ENCODE data around the gene DIDO1.
"Not testable (repeated sequence)": the region's sequence is repeated elsewhere in the genome, so short reads cannot be mapped to it uniquely, and the experiment has no call there.

DIDO1 gene

DNA sequence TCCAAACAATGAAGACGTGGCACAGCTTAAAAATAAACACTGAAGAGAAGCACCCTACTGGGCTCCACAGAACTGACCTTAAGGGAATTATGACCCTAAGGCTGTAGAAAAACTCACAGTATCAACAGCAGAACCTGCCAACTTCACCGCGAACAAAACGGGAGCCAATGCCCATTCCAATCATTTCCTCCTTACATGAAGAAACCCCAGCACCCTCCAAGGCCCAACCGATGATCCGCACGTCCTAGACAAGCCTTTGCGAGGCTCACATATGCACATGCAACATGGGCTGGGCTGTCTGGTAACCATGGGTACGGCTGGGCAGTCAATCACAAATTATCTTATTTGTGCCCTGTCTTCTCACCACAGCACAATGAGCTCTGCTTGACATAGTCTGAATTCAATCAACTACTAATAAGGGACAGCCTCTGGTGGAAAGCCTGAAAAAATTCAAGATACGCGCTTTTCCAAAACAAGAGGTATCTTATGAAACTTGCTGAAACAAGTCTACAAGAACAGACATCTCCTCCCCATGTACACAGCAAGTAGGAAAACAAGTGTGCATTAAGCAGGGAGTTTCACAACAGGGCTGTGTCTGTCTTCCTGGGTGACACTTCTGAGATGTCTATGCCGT is 1.7 kb downstream of the DIDO1 start:
- peak overlapping the region; percentile 95 for H3K4me3 ChIP-seq (ENCODE audit: low read length)
- no peaks in the 10 kb centered on the region for H3K36me3 ChIP-seq (ENCODE audit: insufficient read depth, low read length)
- H2AFZ ChIP-seq (ENCODE audit: low read depth, low read length) = no peak overlapping the region
- H3K9me3 ChIP-seq (ENCODE audit: low read length) = no peaks in the 10 kb centered on the region
- peaks cover 39% of the 10 kb centered on the region for H3K4me1 ChIP-seq (ENCODE audit: insufficient read depth, low read length)
- H3K27me3 ChIP-seq (ENCODE audit: insufficient read depth, low read length) = no peaks in the 10 kb centered on the region

DNA sequence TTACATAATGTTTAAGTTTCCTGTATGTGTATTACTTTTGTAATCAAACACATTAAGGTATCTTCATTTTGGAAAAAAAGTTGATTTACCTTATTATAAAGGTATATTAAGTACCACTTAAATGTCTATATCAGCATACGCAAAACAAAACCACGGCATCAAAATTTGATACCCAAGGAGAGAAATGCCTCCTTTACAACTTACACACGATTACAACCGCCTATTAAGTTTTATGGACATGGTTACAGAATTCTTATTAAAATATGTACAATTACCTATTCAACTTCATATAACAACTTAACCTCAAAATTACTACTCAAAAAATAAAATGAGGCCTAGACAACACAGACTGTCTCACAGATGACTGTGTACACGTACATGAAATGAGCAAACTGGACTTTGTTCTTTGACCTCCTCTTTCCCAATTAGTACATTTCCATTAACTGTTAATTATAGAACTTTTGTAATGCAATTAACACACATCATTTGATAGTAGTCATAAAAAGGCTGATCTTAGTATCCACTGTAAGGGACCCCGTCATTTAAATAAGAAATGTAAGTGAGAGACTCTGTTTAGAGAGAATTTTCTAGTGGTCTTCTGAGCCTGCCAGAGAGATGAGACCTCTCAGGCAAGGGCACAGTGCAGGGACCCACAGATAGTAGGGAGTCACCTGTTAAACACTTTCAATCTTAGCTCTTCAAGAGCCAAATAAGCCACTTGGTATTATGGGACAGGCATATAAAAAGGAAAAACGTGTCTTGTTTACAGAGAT is 2.5 kb downstream of the DIDO1 start:
- Histone ChIP-seq H3K27me3 (ENCODE audit: insufficient read depth, low read length) (no peaks in the 10 kb centered on the region), H3K9me3 (ENCODE audit: low read length) (no peaks in the 10 kb centered on the region), H3K4me3 (ENCODE audit: low read length) (peak overlapping the region; percentile 95), H3K36me3 (ENCODE audit: insufficient read depth, low read length) (no peaks in the 10 kb centered on the region), H3K4me1 (ENCODE audit: insufficient read depth, low read length) (peaks cover 40% of the 10 kb centered on the region), H2AFZ (ENCODE audit: low read depth, low read length) (no peak overlapping the region)

DNA sequence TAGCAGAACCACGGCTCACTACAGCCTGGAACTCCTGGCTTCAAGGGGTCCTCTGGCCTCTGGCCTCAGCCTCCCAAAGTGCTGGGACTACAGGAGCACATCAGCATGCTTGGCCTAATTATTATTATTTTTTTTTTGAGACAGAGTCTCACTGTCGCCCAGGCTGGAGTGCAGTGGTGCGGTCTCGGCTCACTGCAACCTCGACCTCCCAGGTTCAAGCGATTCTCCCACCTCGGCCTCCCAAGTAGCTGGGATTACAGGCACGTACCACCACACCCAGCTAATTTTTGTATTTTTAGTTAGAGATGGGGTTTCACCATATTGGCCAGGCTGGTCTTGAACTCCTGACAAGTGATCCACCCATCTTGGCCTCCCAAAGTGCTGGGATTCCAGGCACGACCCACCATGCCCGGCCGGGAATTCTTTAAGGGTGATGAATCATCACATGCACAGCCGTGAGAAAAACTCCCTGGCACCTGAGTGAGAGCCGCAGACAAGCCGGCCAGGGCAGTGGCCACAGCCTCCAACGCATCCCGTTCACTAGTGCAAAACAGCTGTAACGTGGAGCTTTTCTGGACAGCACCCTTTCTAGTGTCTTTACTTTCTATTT is 3.1 kb downstream of the DIDO1 start:
- H3K36me3 ChIP-seq (ENCODE audit: insufficient read depth, low read length); H3K9me3 ChIP-seq (ENCODE audit: low read length); H3K27me3 ChIP-seq (ENCODE audit: insufficient read depth, low read length); H2AFZ ChIP-seq (ENCODE audit: low read depth, low read length); H3K4me3 ChIP-seq (ENCODE audit: low read length): not testable (repeated sequence)
- peaks cover 47% of the 10 kb centered on the region for H3K4me1 ChIP-seq (ENCODE audit: insufficient read depth, low read length)

DNA sequence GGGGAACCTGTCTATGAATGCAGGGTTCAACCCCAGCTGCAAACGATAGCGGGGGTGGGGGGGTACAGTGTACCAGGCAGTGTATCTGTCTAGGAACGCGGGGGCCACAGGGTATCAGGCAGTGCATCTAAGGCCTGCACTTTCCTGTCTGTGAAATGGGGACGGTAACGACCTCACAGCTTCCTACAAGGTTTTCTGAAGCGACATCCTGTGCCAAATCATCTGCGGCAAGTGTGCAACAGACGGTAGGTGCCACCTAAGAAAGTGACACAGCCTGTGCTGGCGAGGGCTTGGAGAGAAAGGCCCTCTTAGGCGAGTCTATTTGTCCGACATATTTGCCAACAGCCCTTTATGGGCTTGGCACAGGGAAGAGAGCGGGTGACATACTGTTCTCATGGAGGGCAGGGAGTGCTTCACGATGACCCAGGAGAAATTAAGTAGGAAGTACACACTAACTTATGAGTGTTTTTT is 3.8 kb downstream of the DIDO1 start:
- Histone ChIP-seq H3K4me3 (ENCODE audit: low read length) (no peak overlapping the region), H3K9me3 (ENCODE audit: low read length) (no peaks in the 10 kb centered on the region), H3K4me1 (ENCODE audit: insufficient read depth, low read length) (peaks cover 54% of the 10 kb centered on the region), H3K36me3 (ENCODE audit: insufficient read depth, low read length) (no peaks in the 10 kb centered on the region), H3K27me3 (ENCODE audit: insufficient read depth, low read length) (no peaks in the 10 kb centered on the region), H2AFZ (ENCODE audit: low read depth, low read length) (no peak overlapping the region)

DNA sequence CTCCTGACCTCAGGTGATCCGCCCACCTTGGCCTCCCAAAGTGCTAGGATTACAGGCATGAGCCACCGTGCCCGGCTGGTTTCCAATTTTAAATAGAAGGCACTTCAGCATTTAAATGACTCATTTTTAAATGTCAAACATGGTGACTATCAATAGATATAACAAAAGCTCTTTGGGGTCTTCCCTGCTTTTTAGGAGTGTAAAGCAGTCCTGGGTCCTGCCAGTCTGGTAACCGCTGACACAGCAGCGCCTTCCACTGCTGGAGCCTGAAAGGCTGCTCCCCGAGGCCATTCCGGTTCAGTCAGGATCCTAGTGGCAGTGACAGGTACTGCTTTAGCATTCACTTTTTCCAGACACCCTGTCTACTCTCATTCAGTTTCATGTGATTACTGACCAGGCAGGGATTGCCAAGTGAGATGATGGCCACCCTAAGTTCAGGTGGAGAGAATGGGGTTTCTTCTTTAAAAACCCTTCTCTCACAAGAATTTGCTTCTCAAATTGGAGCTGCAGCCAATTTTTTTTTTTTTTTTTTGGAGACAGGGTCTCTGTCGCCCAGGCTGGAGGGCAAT is 5.1 kb downstream of the DIDO1 start:
- Histone ChIP-seq H3K9me3 (ENCODE audit: low read length) (no peaks in the 10 kb centered on the region), H2AFZ (ENCODE audit: low read depth, low read length) (no peak overlapping the region), H3K36me3 (ENCODE audit: insufficient read depth, low read length) (no peaks in the 10 kb centered on the region), H3K4me1 (ENCODE audit: insufficient read depth, low read length) (peaks cover 58% of the 10 kb centered on the region), H3K27me3 (ENCODE audit: insufficient read depth, low read length) (no peaks in the 10 kb centered on the region), H3K4me3 (ENCODE audit: low read length) (no peak overlapping the region)

DNA sequence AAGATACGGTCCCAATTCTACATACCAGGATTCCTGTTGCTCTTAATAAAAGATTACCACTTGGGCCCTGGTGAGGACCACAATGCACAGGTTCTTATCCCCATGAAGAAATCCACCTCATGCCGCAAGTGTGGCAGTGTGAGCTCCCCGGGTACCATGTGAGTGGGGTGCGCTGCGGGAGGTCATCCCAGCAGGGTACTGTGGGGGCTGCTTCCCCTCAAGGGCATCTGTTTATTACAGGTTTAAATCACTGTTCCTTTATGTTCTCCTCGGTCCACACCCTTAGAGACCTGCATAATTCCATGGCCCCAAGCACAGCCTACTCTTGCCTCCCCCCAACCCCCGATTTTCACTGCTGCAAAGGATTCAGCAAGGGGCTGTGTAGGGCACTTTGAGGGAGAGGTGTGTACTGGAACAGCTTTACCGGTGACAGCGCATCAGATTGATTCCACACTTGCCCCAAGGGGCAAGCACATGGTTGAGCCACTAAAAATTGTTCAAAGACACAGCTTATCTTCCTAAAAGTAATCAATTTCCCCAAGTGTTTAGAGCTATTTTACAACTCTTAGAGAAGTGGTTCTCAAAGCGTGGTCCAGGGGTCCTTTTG is 6.2 kb downstream of the DIDO1 start:
- Histone ChIP-seq H2AFZ (ENCODE audit: low read depth, low read length) (no peak overlapping the region), H3K27me3 (ENCODE audit: insufficient read depth, low read length) (no peaks in the 10 kb centered on the region), H3K36me3 (ENCODE audit: insufficient read depth, low read length) (no peaks in the 10 kb centered on the region), H3K4me1 (ENCODE audit: insufficient read depth, low read length) (peaks cover 67% of the 10 kb centered on the region), H3K4me3 (ENCODE audit: low read length) (no peak overlapping the region), H3K9me3 (ENCODE audit: low read length) (no peaks in the 10 kb centered on the region)

DNA sequence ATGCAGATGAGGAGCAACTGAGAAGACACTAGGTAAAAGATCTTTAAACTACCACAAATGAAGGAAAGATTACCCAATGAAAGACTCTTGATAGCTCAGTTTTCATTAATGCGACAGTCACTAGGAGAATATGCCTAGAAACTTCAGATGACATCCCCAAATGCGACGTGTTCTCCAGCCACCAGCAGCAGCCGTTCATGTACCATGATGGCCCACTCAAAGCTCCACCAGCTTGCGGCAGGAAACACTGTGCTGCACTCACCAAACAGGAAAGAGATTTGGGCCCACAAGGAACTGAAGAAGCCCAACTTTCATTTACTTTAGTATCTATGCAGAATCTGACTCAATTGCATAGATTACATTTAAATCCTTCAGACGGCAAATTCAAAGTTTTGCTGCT is 7.5 kb downstream of the DIDO1 start:
- Histone ChIP-seq H2AFZ (ENCODE audit: low read depth, low read length) (no peak overlapping the region), H3K36me3 (ENCODE audit: insufficient read depth, low read length) (no peaks in the 10 kb centered on the region), H3K4me1 (ENCODE audit: insufficient read depth, low read length) (peaks cover 66% of the 10 kb centered on the region)

DNA sequence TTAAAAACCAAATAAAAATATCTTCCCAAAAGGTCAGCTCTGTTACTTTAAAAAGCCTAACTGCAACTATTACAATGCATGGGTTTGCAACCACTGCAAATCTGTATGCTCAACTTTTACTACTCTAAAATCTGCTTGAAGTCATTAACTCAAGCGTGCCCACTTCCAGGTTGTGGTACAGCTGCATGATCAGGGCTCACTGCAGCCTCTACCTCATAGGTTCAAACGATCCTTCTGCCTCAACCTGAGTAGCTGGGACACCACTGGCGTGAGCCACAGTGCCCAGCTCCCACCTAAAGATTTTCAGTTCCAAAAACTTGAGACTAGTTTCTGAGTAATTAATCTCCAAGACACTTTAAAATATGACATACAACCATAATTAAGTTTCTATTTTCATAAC is 8.2 kb downstream of the DIDO1 start:
- Histone ChIP-seq H2AFZ (ENCODE audit: low read depth, low read length) (no peak overlapping the region), H3K9me3 (ENCODE audit: low read length) (no peaks in the 10 kb centered on the region), H3K4me3 (ENCODE audit: low read length) (no peak overlapping the region), H3K36me3 (ENCODE audit: insufficient read depth, low read length) (peaks cover 6% of the 10 kb centered on the region), H3K4me1 (ENCODE audit: insufficient read depth, low read length) (peaks cover 68% of the 10 kb centered on the region), H3K27me3 (ENCODE audit: insufficient read depth, low read length) (no peaks in the 10 kb centered on the region)

More for the DNA sequence above, 7.5 kb downstream of the DIDO1 start:
- no peaks in the 10 kb centered on the region for H3K27me3 ChIP-seq (ENCODE audit: insufficient read depth, low read length)
- H3K4me3 ChIP-seq (ENCODE audit: low read length) = no peak overlapping the region
- no peaks in the 10 kb centered on the region for H3K9me3 ChIP-seq (ENCODE audit: low read length)

DNA sequence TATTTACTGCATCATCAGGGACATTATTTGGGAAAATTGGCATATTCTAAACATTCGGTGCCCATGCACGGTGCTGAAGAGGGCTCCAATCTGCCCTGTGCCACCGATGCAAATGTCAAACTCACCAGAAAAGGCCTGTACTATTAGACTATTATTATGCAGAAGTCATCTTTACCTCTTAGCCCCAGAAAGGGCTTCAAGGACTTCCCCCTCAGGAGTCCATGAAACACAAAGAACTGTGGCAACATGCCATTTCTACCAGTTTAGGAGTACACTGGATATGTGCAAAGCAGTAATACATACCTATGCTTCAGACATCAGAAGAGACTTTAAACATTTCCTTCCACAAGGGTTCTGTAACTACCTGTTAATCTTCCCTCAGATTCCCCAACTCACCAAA is 8.6 kb downstream of the DIDO1 start:
- Histone ChIP-seq H3K36me3 (ENCODE audit: insufficient read depth, low read length) (peaks cover 9% of the 10 kb centered on the region), H2AFZ (ENCODE audit: low read depth, low read length) (no peak overlapping the region), H3K9me3 (ENCODE audit: low read length) (no peaks in the 10 kb centered on the region), H3K4me1 (ENCODE audit: insufficient read depth, low read length) (peaks cover 68% of the 10 kb centered on the region), H3K4me3 (ENCODE audit: low read length) (no peak overlapping the region), H3K27me3 (ENCODE audit: insufficient read depth, low read length) (no peaks in the 10 kb centered on the region)

DNA sequence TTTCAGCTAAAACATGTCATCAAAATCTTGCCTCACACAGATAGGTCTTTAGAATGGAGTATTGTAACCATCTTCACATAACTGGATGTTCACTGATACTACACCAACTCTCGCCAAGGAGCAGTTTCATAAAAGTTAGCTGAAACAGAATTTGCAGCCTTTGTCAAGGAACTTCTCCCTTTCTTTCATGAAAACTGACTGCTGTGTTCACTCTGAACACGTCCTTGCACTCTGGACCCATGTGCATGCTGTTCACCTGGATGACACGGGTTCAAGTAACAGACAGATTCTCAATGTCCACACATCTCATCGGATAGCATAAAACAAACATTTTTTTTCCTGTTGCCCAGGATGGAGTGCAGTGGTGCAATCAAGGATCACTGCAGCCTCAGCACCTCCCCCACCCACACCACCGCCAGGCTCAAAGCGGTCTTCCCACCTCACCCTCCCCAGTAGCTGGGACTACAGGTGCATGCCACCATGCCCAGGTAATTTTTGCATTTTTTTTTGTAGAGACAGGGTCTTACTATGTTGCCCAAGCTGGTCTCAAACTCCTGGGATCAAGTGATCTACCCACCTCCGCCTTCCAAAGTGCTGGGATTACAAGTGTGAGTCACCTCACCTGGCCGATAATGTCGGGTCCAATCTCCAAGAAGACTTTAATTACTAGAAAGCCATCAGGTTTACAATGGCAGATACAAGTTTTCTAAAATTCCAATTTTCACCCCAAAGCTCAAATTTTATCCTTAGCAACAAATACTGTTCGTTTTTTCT is 9.4 kb downstream of the DIDO1 start:
- Histone ChIP-seq H3K4me3 (ENCODE audit: low read length) (no peak overlapping the region), H2AFZ (ENCODE audit: low read depth, low read length) (no peak overlapping the region), H3K9me3 (ENCODE audit: low read length) (no peaks in the 10 kb centered on the region), H3K36me3 (ENCODE audit: insufficient read depth, low read length) (peaks cover 14% of the 10 kb centered on the region), H3K4me1 (ENCODE audit: insufficient read depth, low read length) (peaks cover 68% of the 10 kb centered on the region), H3K27me3 (ENCODE audit: insufficient read depth, low read length) (no peaks in the 10 kb centered on the region)

DNA sequence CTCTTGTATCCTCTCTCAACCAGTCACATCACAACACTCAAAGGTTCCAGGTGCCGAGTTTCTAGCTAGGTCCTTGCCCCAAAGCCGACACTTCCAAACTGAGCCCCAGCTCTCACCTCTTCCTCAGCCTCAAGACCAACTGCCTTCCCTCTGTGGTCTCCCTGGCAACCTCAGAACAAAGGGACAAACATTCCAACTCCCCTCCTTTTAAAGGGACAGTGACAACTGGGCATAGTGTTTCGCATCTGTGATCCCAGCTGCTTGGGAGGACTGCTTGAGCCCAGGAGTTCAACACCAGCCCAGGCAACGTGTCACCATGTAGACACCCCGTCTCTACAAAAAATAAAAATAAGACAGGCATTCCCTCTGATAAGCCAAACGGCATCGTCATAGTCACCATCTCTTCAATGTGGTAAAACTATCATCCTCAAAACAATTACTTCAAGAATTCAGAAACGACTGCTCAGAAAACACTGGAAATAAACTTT is 11.3 kb downstream of the DIDO1 start:
- H3K9me3 ChIP-seq (ENCODE audit: low read length) = no peaks in the 10 kb centered on the region
- peaks cover 33% of the 10 kb centered on the region for H3K36me3 ChIP-seq (ENCODE audit: insufficient read depth, low read length)
- H2AFZ ChIP-seq (ENCODE audit: low read depth, low read length) = no peak overlapping the region
- H3K27me3 ChIP-seq (ENCODE audit: insufficient read depth, low read length) = no peaks in the 10 kb centered on the region
- peaks cover 57% of the 10 kb centered on the region for H3K4me1 ChIP-seq (ENCODE audit: insufficient read depth, low read length)
- peak overlapping the region; percentile 12 for H3K4me3 ChIP-seq (ENCODE audit: low read length)

DNA sequence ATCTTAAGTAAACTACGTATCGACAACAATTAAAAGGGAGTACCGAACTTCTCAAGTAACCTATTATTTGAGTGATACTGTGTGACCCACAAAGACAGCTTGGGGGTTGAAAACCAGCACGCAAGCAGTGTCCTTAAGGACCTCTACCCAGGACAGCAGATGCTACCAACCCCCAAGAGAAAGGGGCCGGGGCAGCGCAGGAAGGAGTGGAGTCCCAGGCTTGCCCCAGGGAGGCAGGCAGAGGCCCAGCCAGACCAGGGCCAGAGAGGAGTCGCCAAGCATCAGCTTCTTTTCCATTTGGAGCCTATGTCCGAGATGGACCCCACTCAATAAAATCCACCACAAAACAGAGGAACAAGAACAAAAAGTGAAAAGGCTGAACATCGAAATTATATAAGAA is 11.9 kb downstream of the DIDO1 start:
- H2AFZ ChIP-seq (ENCODE audit: low read depth, low read length) = no peak overlapping the region
- H3K4me1 ChIP-seq (ENCODE audit: insufficient read depth, low read length) = peaks cover 55% of the 10 kb centered on the region
- H3K36me3 ChIP-seq (ENCODE audit: insufficient read depth, low read length) = peaks cover 39% of the 10 kb centered on the region
- no peak overlapping the region for H3K4me3 ChIP-seq (ENCODE audit: low read length)
- H3K27me3 ChIP-seq (ENCODE audit: insufficient read depth, low read length) = no peaks in the 10 kb centered on the region
- H3K9me3 ChIP-seq (ENCODE audit: low read length) = no peaks in the 10 kb centered on the region

Data from neuron (in vitro differentiated cells).